AG04450 (cell line): Measurements from ENCODE around the gene DHH. TPM values are rescaled to one million over a fixed set of nuclear protein-coding genes. Genes with fewer than 3 reads are reported as not detected.
A peak's percentile ranks its signal among the peaks of the same experiment; 100 is the strongest.

ENCODE experiments used
- CTCF ChIA-PET: fragments of 300-600, 350-600 bp; formaldehyde crosslinking; extraction: SDS; loops from one replicate; lab custom pipeline; 2022; ENCODE audit warnings: antibody characterized with exemption, inconsistent platforms; lab: Charles Lee
- POLR2A ChIA-PET: fragments of 350-600 bp; formaldehyde crosslinking; extraction: SDS; loops from one replicate; lab custom pipeline; 2021; ENCODE audit warnings: antibody characterized with exemption, inconsistent platforms; lab: Yijun Ruan, JAX
- DNase-seq: peaks from one replicate; pipeline ENCODE4 v3.0.0-alpha.2; 2011; ENCODE audit warnings: low read depth, low spot score
- H3K27ac ChIP-seq: one replicate; pipeline ENCODE4 v1.5.1; 2012; ENCODE audit warnings: low read depth, low read length, control low read depth
- H3K27me3 ChIP-seq: one replicate; pipeline ENCODE4 v1.6.0; 2012; ENCODE audit warnings: low read length; ENCODE audit not compliant: control insufficient read depth, insufficient read depth
- H3K4me3 ChIP-seq: 2 replicates; pipeline ENCODE4 v1.5.1; 2011; ENCODE audit warnings: mild to moderate bottlenecking, low read depth, low read length, control low read depth
- H3K9me3 ChIP-seq: 2 replicates; pipeline ENCODE4 v1.5.1; 2012; ENCODE audit warnings: low read length; ENCODE audit not compliant: control insufficient read depth, insufficient read depth
- CTCF ChIP-seq: IDR thresholded peaks from 2 replicates; pipeline ENCODE4 v1.5.1; 2011; ENCODE audit warnings: low read depth, low read length, control low read depth, inconsistent platforms
- polyA minus RNA-seq: library from RNA; depleted of rRNA, polyadenylated mRNA; stranded (reverse); fragments of >200 nt; gene quantifications from 2 replicates; pipeline ENCODE4 v1.2.3, GENCODE V29; 2011; rRNA and poly(A)+ RNA removed
- polyA plus RNA-seq: library from polyadenylated mRNA; depleted of rRNA; stranded (reverse); fragments of >200 nt; gene quantifications from 2 replicates; pipeline ENCODE4 v1.2.3, GENCODE V29; 2011; rRNA removed

The DHH gene
- polyA plus RNA-seq (not detected in 2 replicates), polyA minus RNA-seq (not detected in 2 replicates)

- CTCF ChIA-PET, result interaction anchor here (1.3 to 5.9 kb wide), 2 partner anchors 30 to 36 kb away, joined by 5 to 48 read pairs; no protein-coding TSS in a partner anchor
- Histone ChIP-seq H3K9me3 (no peaks in the 10 kb centered on the region), H3K4me3 (peak within 1 kb of the TSS; percentile 25; the same call in 1 of the 2 replicates), H3K27me3 (peaks cover 15% of the 10 kb centered on the region), H3K27ac (no peak within 1 kb of the TSS)
- no peak for DNase-seq
- POLR2A ChIA-PET, result interaction anchor here (0.6 to 1.5 kb wide), 5 partner anchors 8 to 122 kb away, joined by 3 to 11 read pairs (median 6); partner anchors contain the start of genes LMBR1L and RHEBL1
- no peak for TF ChIP-seq CTCF
These were observed at the start of gene DHH for GRCh38 chr12:49094160-49094974. TSS of gene DHH (minus strand) at chr12:49094801. CDS start at chr12:49094512, 289 bp downstream.

- ChIA-PET CTCF (interaction anchor here (1.1 kb wide), 1 partner anchor 56 kb away, joined by 3 read pairs; no protein-coding TSS in a partner anchor), POLR2A (interaction anchor here (0.6 to 0.7 kb wide), 2 partner anchors 53 to 156 kb away, joined by 3 to 5 read pairs; no protein-coding TSS in a partner anchor)
- Histone ChIP-seq H3K4me3 (no peak overlapping the region), H3K9me3 (no peaks in the 10 kb centered on the region), H3K27me3 (no peaks in the 10 kb centered on the region), H3K27ac (no peak overlapping the region)
- no peak for TF ChIP-seq CTCF
- DNase-seq, result no peak
These were observed 49.8 kb upstream of the DHH start for GRCh38 chr12:49144384-49144783.

- H3K27ac ChIP-seq, result no peak overlapping the region
- no peaks in the 10 kb centered on the region for H3K9me3 ChIP-seq
- CTCF ChIA-PET, result interaction anchor here (2.6 kb wide), 1 partner anchor 9 kb away, joined by 10 read pairs; no protein-coding TSS in a partner anchor
- H3K4me3 ChIP-seq, result no peak overlapping the region
- TF ChIP-seq CTCF, result no peak
- DNase-seq, result no peak
- POLR2A ChIA-PET, result interaction anchor here (1.1 kb wide), 1 partner anchor 8 kb away, joined by 6 read pairs; the partner anchor contains the start of gene TUBA1B
- no peaks in the 10 kb centered on the region for H3K27me3 ChIP-seq
These were observed 44.4 kb upstream of the DHH start for GRCh38 chr12:49138999-49139398.

GRCh38 chr12:49138587-49138986 is 44.0 kb upstream of the DHH start:
- Histone ChIP-seq H3K27ac (no peak overlapping the region), H3K9me3 (no peaks in the 10 kb centered on the region), H3K27me3 (no peaks in the 10 kb centered on the region), H3K4me3 (no peak overlapping the region)
- ChIA-PET CTCF (interaction anchor here (0.7 to 2.6 kb wide), 2 partner anchors 9 to 141 kb away, joined by 5 to 10 read pairs; no protein-coding TSS in a partner anchor), POLR2A (no interaction called here)
- TF ChIP-seq CTCF, result no peak
- no peak for DNase-seq
